K562 (cell line): ENCODE data around the gene RPL22. TPM values are rescaled to one million over a fixed set of nuclear protein-coding genes. Genes with fewer than 3 reads are reported as not detected.

ENCODE experiments used
- CBFA2T2 ChIP-seq: fragments of 450-650 bp; conservative IDR thresholded peaks from 2 replicates; pipeline ENCODE4 v1.6.1; 2017; ENCODE audit warnings: mild to moderate bottlenecking
- CBFA2T3 ChIP-seq: fragments of 450-650 bp; IDR thresholded peaks from 2 replicates; pipeline ENCODE4 v1.6.1; 2017
- CBFB ChIP-seq: sonication (generic); formaldehyde crosslinking; IDR thresholded peaks from 2 replicates; pipeline ENCODE4 v1.4.0; 2020; ENCODE audit warnings: mild to moderate bottlenecking, missing genetic modification reagents
- CBX2 ChIP-seq: fragments of 200-600 bp; sonication (generic); IDR thresholded peaks from one replicate; pipeline ENCODE4 v1.6.1; 2012; ENCODE audit warnings: mild to moderate bottlenecking, low read length, inconsistent platforms; ENCODE audit not compliant: insufficient read depth, poor library complexity, severe bottlenecking
- CLOCK ChIP-seq: fragments of 250-450 bp; sonication (Bioruptor Pico); IDR thresholded peaks from 2 replicates; pipeline ENCODE4 v1.4.0; 2020; ENCODE audit warnings: mild to moderate bottlenecking, moderate library complexity, borderline replicate concordance
- DIDO1 ChIP-seq: fragments of 450-650 bp; IDR thresholded peaks from 2 replicates; pipeline ENCODE4 v1.6.1; 2016; ENCODE audit warnings: low read depth, missing biosample characterization, missing genetic modification characterization
- FUS ChIP-seq: fragments of 200-400 bp; formaldehyde crosslinking; optimal IDR thresholded peaks from 2 replicates; pipeline ENCODE3; 2017; ENCODE audit warnings: low read depth, low read length
- GATA2 ChIP-seq: sonication (generic); formaldehyde crosslinking; IDR thresholded peaks from 2 replicates; pipeline ENCODE4 v1.4.0; 2020; ENCODE audit warnings: mild to moderate bottlenecking, missing genetic modification reagents
- HDGF ChIP-seq: fragments of 450-650 bp; IDR thresholded peaks from 2 replicates; pipeline ENCODE4 v1.6.1; 2016
- HNRNPH1 ChIP-seq: fragments of 200-400 bp; formaldehyde crosslinking; optimal IDR thresholded peaks from 2 replicates; pipeline ENCODE3; 2017; ENCODE audit warnings: low read depth, mild to moderate bottlenecking, low read length, moderate library complexity
- MNT ChIP-seq, 2 experiments: fragments of 450-650 bp; conservative IDR thresholded peaks; 2 replicates each; pipeline ENCODE4 v1.6.1; 2017; ENCODE audit warnings: mild to moderate bottlenecking in 2 of 2, moderate library complexity in 2 of 2
- NFATC3 ChIP-seq: fragments of 450-650 bp; IDR thresholded peaks from 2 replicates; pipeline ENCODE4 v1.6.1; 2017; ENCODE audit warnings: mild to moderate bottlenecking
- NFYB ChIP-seq: IDR thresholded peaks from 2 replicates; pipeline ENCODE4 v1.6.1; 2011; ENCODE audit warnings: mild to moderate bottlenecking, moderate library complexity; ENCODE audit not compliant: insufficient read length; ENCODE audit errors: extremely low read depth
- NR3C1 ChIP-seq: sonication (generic); formaldehyde crosslinking; IDR thresholded peaks from 2 replicates; pipeline ENCODE4 v1.8.1; 2022; ENCODE audit warnings: missing genetic modification reagents
- POLR2G ChIP-seq: fragments of 200-400 bp; formaldehyde crosslinking; IDR thresholded peaks from 2 replicates; pipeline ENCODE4 v1.6.1; 2017; ENCODE audit warnings: low read depth, mild to moderate bottlenecking, antibody characterized with exemption, low read length, moderate library complexity
- SMC3 ChIP-seq: conservative IDR thresholded peaks from 2 replicates; pipeline ENCODE4 v1.6.1; 2011; ENCODE audit warnings: low read depth, low read length, improper control_type of control experiment; ENCODE audit not compliant: insufficient read depth
- STAG1 ChIP-seq: sonication (generic); formaldehyde crosslinking; IDR thresholded peaks from 2 replicates; pipeline ENCODE4 v1.5.0; 2020; ENCODE audit warnings: missing genetic modification reagents, borderline replicate concordance
- TAF7 ChIP-seq: fragments of 450-650 bp; IDR thresholded peaks from 2 replicates; pipeline ENCODE4 v1.6.1; 2016; ENCODE audit warnings: missing genetic modification characterization, missing compliant biosample characterization
- TEAD1 ChIP-seq, 2 experiments: fragments of 450-650 bp in 1 of 2; sonication (generic) in 1 of 2; formaldehyde crosslinking; IDR thresholded peaks; 2 replicates each; pipeline versions ENCODE4 v1.4.0 to v1.8.0; 2020 to 2022; ENCODE audit warnings: mild to moderate bottlenecking in 2 of 2, missing genetic modification reagents in 1 of 2
- ZSCAN32 ChIP-seq: fragments of 450-650 bp; formaldehyde crosslinking; IDR thresholded peaks from 2 replicates; pipeline ENCODE4 v1.4.0; 2020; ENCODE audit warnings: mild to moderate bottlenecking, moderate library complexity
- polyA plus RNA-seq, 8 experiments: library from polyadenylated mRNA; depleted of rRNA in 4 of 8; stranded (reverse) in 5 of 8; unstranded in 3 of 8; fragments of >200 nt; fragmentation: Nextera tagmentation in 2 of 8; fragmentation: Illumina TruSeq in 1 of 8; extraction: Ambion mirVana in 2 of 8; extraction: Trizol in 1 of 8; gene quantifications; 2 replicates each; pipeline versions ENCODE4 v1.2.1 to v1.2.3, GENCODE V29; 2011 to 2014; ENCODE audit warnings: inconsistent platforms in 1 of 8, missing spikeins in 1 of 8
- total RNA-seq, 7 experiments: library from RNA; depleted of rRNA in 6 of 7; stranded (reverse); fragments of >200 nt in 6 of 7; fragmentation: Illumina TruSeq in 2 of 7; extraction: Trizol in 2 of 7; gene quantifications; 2 replicates each; pipeline versions ENCODE4 v1.2.1 to v1.2.3, GENCODE V29; 2011 to 2021; ENCODE audit warnings: low replicate concordance in 1 of 7
- TF ChIP-seq, protein P1 (sequence below): fragments of 450-650 bp; formaldehyde crosslinking; IDR thresholded peaks from 2 replicates; pipeline ENCODE4 v1.4.0; 2020; ENCODE audit warnings: mild to moderate bottlenecking
- TF ChIP-seq, protein P2 (sequence below): IDR thresholded peaks from 2 replicates; pipeline ENCODE4 v1.6.1; 2014; ENCODE audit warnings: antibody characterized with exemption

The RPL22 gene
- total and polyA plus RNA-seq, 9 of the 15 experiments (the other 6 are each of a cell fraction or from before 2014, with no cell fraction given): 467 to 1,165 (median 607) TPM

GRCh38 chr1:6199298-6200187 is at the start of gene RPL22 (continued):
- TF ChIP-seq NFATC3 (no peak; the same call in 1 of the 2 replicates), CBX2 (no peak), STAG1 (CRISPR knock-in tag) (no peak), MNT (conservative IDR thresholded peaks at IDR 0.05) (peak; percentile 94 to 97), FUS (peak; percentile 76), NR3C1 (no peak), GATA2 (CRISPR knock-in tag) (no peak), TEAD1 (CRISPR knock-in tag; IDR thresholded peaks at IDR 0.05) (peak; percentile 22 to 95; a peak in 3 of 4 replicates), CBFA2T3 (no peak; the same call in 1 of the 2 replicates), ZSCAN32 (CRISPR knock-in tag) (no peak), CLOCK (CRISPR knock-in tag) (no peak), CBFB (CRISPR knock-in tag) (peak; percentile 99), CBFA2T2 (no peak), POLR2G (peak; percentile 100), SMC3 (no peak), TAF7 (peak; percentile 89), NFYB (no peak), HDGF (no peak), DIDO1 (tag) (no peak), HNRNPH1 (no peak)
- TF ChIP-seq, protein P1, sequence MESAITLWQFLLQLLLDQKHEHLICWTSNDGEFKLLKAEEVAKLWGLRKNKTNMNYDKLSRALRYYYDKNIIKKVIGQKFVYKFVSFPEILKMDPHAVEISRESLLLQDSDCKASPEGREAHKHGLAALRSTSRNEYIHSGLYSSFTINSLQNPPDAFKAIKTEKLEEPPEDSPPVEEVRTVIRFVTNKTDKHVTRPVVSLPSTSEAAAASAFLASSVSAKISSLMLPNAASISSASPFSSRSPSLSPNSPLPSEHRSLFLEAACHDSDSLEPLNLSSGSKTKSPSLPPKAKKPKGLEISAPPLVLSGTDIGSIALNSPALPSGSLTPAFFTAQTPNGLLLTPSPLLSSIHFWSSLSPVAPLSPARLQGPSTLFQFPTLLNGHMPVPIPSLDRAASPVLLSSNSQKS (CRISPR knock-in tag): no peak
- TF ChIP-seq, protein P2, sequence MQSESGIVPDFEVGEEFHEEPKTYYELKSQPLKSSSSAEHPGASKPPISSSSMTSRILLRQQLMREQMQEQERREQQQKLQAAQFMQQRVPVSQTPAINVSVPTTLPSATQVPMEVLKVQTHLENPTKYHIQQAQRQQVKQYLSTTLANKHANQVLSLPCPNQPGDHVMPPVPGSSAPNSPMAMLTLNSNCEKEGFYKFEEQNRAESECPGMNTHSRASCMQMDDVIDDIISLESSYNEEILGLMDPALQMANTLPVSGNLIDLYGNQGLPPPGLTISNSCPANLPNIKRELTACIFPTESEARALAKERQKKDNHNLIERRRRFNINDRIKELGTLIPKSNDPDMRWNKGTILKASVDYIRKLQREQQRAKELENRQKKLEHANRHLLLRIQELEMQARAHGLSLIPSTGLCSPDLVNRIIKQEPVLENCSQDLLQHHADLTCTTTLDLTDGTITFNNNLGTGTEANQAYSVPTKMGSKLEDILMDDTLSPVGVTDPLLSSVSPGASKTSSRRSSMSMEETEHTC: no peak
